ENCODE data around the gene BTBD7. TPM values are rescaled to one million over a fixed set of nuclear protein-coding genes. Genes with fewer than 3 reads are reported as not detected.

The BTBD7 gene
- total RNA-seq, 1 experiment from 2014 or later, result 30.1 TPM

- Histone ChIP-seq H2AFZ (no peak overlapping the region), H3K4me2 (peak overlapping the region; percentile 82), H3K36me3 (ENCODE audit: low read depth) (no peaks in the 10 kb centered on the region), H3K9me2 (ENCODE audit: insufficient read depth) (no peaks in the 10 kb centered on the region), H3K79me2 (ENCODE audit: low read depth) (peaks cover 85% of the 10 kb centered on the region), H3K9me3 (ENCODE audit: insufficient read depth, low read depth) (no peaks in the 10 kb centered on the region), H3K4me1 (replicated peaks; ENCODE audit: insufficient read depth) (peaks cover 37% of the 10 kb centered on the region), H4K20me1 (ENCODE audit: insufficient read depth) (peaks cover 17% of the 10 kb centered on the region; the same call in 1 of the 2 replicates), H3K4me3 (peak overlapping the region; percentile 71), H3K27ac (peak overlapping the region; percentile 82), H3K27me3 (ENCODE audit: insufficient read depth, low read depth) (no peaks in the 10 kb centered on the region), H3F3A (ENCODE audit: insufficient read depth, low read depth) (peaks cover 30% of the 10 kb centered on the region)
- no peak for TF ChIP-seq CTCF (conservative IDR thresholded peaks at IDR 0.05)
- no peak for TF ChIP-seq EZH2 (IDR thresholded peaks at IDR 0.05; ENCODE audit: low read depth)
- no peak for DNase-seq
- ChIA-PET CTCF (no interaction called here), POLR2A (ENCODE audit: unreplicated experiment) (interaction anchor here (0.7 kb wide), 1 partner anchor 71 kb away, joined by 4 read pairs; no protein-coding TSS in a partner anchor)
- no TSS peak for BruUV-seq (replicated peaks)
- intact Hi-C loops (cut with micrococcal nuclease; ENCODE audit: unreplicated experiment), result loop anchor here (2.0 kb wide), 1 partner anchor 13 kb away; no protein-coding TSS in a partner anchor
Observed at GRCh38 chr14:93329965-93330608, 2.7 kb downstream of the BTBD7 start.

GRCh38 chr14:93328546-93328945 is 4.3 kb downstream of the BTBD7 start:
- POLR2A ChIA-PET (ENCODE audit: unreplicated experiment), result no interaction called here
- no peak for DNase-seq
- Histone ChIP-seq H3K36me3 (ENCODE audit: low read depth) (no peaks in the 10 kb centered on the region; the same call in 1 of the 2 replicates), H3K79me2 (ENCODE audit: low read depth) (peaks cover 90% of the 10 kb centered on the region), H3K9me3 (ENCODE audit: insufficient read depth, low read depth) (no peaks in the 10 kb centered on the region), H3K27ac (no peak overlapping the region), H3K4me3 (no peak overlapping the region), H3F3A (ENCODE audit: insufficient read depth, low read depth) (peaks cover 29% of the 10 kb centered on the region), H4K20me1 (ENCODE audit: insufficient read depth) (peaks cover 22% of the 10 kb centered on the region; the same call in 1 of the 2 replicates), H2AFZ (no peak overlapping the region), H3K9me2 (ENCODE audit: insufficient read depth) (no peaks in the 10 kb centered on the region), H3K4me2 (peak overlapping the region; percentile 82), H3K27me3 (ENCODE audit: insufficient read depth, low read depth) (no peaks in the 10 kb centered on the region), H3K4me1 (replicated peaks; ENCODE audit: insufficient read depth) (peaks cover 28% of the 10 kb centered on the region)
- TF ChIP-seq EZH2 (IDR thresholded peaks at IDR 0.05; ENCODE audit: low read depth) (no peak), CTCF (conservative IDR thresholded peaks at IDR 0.05) (no peak)
- BruUV-seq (replicated peaks), result no TSS peak
- CTCF ChIA-PET, result no interaction called here
- intact Hi-C loops (cut with micrococcal nuclease; ENCODE audit: unreplicated experiment), result no loop called here

GRCh38 chr14:93326196-93326595 is 6.6 kb downstream of the BTBD7 start:
- no peak overlapping the region for H2AFZ ChIP-seq
- no peaks in the 10 kb centered on the region for H3K9me2 ChIP-seq (ENCODE audit: insufficient read depth)
- no peak for DNase-seq
- no TSS peak for BruUV-seq (replicated peaks)
- ChIA-PET POLR2A (ENCODE audit: unreplicated experiment) (no interaction called here), CTCF (no interaction called here)
- H3K36me3 ChIP-seq (ENCODE audit: low read depth), result peaks cover 12% of the 10 kb centered on the region; the same call in 1 of the 2 replicates
- H4K20me1 ChIP-seq (ENCODE audit: insufficient read depth), result peaks cover 20% of the 10 kb centered on the region
- peaks cover 17% of the 10 kb centered on the region for H3F3A ChIP-seq (ENCODE audit: insufficient read depth, low read depth)
- no peaks in the 10 kb centered on the region for H3K27me3 ChIP-seq (ENCODE audit: insufficient read depth, low read depth)
- no peaks in the 10 kb centered on the region for H3K9me3 ChIP-seq (ENCODE audit: insufficient read depth, low read depth)
- peaks cover 26% of the 10 kb centered on the region for H3K4me1 ChIP-seq (replicated peaks; ENCODE audit: insufficient read depth)
- no peak overlapping the region for H3K27ac ChIP-seq
- TF ChIP-seq CTCF (conservative IDR thresholded peaks at IDR 0.05), result no peak
- no peak for TF ChIP-seq EZH2 (IDR thresholded peaks at IDR 0.05; ENCODE audit: low read depth)
- H3K4me3 ChIP-seq, result no peak overlapping the region
- peaks cover 100% of the 10 kb centered on the region for H3K79me2 ChIP-seq (ENCODE audit: low read depth)
- intact Hi-C loops (cut with micrococcal nuclease; ENCODE audit: unreplicated experiment), result no loop called here
- H3K4me2 ChIP-seq, result no peak overlapping the region
